Transverse colon (tissue), 4 donors: ENCODE measurements around the gene PAOX.

Experiments
- EP300 ChIP-seq: sonication (generic); formaldehyde crosslinking; IDR thresholded peaks from one replicate; pipeline ENCODE4 v1.6.1; 2017; ENCODE audit warnings: antibody characterized with exemption, low read depth
- POLR2A ChIP-seq: fragments of 450-650 bp; IDR thresholded peaks from one replicate; pipeline ENCODE4 v1.6.1; 2016; ENCODE audit warnings: antibody characterized with exemption, mild to moderate bottlenecking, moderate library complexity
- POLR2AphosphoS5 ChIP-seq, 3 donors: sonication (generic); formaldehyde crosslinking; IDR thresholded peaks; one replicate each; pipeline ENCODE4 v1.6.1; 2016; ENCODE audit warnings: antibody characterized with exemption in 3 of 3
- TF ChIP-seq, protein P1 (sequence below), 5 experiments: fragments of 200-600 bp in 3 of 5; fragments of 450-650 bp in 2 of 5; sonication (generic) in 3 of 5; IDR thresholded peaks; 1 replicate in 2 of 5; 2 replicates in 3 of 5; pipeline ENCODE4 v1.5.1; 2016 to 2017; ENCODE audit warnings: antibody characterized with exemption in 5 of 5, inconsistent platforms in 3 of 5, mild to moderate bottlenecking in 2 of 5, moderate library complexity in 1 of 5

DNA sequence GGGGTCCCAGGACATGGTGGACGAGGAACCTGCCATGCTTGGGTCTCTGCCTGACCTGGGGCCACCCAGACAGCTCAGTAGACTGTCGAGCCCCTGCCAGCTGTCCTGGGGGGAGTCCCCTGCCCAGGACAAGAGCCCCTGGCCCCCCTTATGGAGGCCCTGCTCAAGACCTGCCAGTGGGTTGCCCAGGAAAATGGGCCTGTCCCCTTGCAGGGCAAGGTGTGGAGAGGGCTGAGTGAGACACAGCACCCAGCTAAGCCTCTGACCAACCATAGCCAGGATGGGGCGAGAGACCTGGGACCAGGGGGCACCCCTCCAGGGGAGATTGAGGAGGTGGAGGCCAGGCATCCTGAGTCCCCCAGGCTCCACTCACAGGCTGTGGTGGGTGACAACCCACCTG lies 23.1 kb upstream of the PAOX start:
- TF ChIP-seq, protein P1, sequence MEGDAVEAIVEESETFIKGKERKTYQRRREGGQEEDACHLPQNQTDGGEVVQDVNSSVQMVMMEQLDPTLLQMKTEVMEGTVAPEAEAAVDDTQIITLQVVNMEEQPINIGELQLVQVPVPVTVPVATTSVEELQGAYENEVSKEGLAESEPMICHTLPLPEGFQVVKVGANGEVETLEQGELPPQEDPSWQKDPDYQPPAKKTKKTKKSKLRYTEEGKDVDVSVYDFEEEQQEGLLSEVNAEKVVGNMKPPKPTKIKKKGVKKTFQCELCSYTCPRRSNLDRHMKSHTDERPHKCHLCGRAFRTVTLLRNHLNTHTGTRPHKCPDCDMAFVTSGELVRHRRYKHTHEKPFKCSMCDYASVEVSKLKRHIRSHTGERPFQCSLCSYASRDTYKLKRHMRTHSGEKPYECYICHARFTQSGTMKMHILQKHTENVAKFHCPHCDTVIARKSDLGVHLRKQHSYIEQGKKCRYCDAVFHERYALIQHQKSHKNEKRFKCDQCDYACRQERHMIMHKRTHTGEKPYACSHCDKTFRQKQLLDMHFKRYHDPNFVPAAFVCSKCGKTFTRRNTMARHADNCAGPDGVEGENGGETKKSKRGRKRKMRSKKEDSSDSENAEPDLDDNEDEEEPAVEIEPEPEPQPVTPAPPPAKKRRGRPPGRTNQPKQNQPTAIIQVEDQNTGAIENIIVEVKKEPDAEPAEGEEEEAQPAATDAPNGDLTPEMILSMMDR (IDR thresholded peaks at IDR 0.05): no peak
- no peak for TF ChIP-seq POLR2A
- TF ChIP-seq POLR2AphosphoS5 (IDR thresholded peaks at IDR 0.05): no peak
- TF ChIP-seq EP300: no peak
